Choroid plexus epithelial cell (primary cell): ENCODE results near the gene ACVR1B.
A peak's percentile ranks its signal among the peaks of the same experiment; 100 is the strongest.

Source experiments
- DNase-seq: peaks from one replicate; pipeline ENCODE4 v3.0.0-alpha.2; 2010; ENCODE audit warnings: low read depth
- H3K4me3 ChIP-seq: 2 replicates; pipeline ENCODE4 v1.5.1; 2011; ENCODE audit warnings: low read depth, mild to moderate bottlenecking, control low read depth, low read length, moderate library complexity
- TF ChIP-seq, protein P1 (sequence below): conservative IDR thresholded peaks from 2 replicates; pipeline ENCODE4 v1.5.1; 2011; ENCODE audit warnings: low read depth, mild to moderate bottlenecking, control low read depth, inconsistent platforms, low read length, moderate library complexity

The ACVR1B gene

DNA sequence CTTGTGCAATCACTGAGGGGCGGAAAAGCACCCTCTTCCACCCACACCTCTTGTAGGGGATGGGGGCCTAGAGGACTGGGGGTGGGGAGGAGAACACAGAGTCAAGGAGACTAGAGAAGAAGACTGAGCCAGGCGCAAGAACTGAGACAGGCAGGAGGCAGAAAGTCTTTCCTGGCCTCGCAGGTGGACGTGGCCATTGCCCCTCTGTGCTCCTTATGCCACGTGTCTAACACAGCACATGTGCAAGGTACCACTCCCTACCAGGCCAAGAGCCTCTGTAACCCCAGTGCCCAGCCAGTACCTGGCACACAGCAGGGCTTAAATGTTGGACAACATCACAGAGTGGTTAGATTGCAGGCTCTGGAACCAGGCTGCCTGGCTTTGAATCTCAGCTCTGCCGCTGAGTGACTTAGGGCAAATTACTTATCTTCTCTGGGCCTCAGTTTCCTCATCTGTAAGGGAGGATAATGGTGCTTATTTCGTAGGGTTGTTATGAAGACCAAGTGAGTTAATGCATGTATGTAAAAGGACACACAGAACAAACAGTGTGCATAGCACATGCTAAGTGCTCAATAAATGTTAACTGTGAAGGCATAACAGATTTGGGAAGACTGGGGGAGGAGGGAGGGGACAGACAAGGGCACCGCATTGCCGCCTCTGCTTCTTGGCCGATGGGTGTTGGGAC, 53.9 kb downstream of the ACVR1B start:
- TF ChIP-seq, protein P1, sequence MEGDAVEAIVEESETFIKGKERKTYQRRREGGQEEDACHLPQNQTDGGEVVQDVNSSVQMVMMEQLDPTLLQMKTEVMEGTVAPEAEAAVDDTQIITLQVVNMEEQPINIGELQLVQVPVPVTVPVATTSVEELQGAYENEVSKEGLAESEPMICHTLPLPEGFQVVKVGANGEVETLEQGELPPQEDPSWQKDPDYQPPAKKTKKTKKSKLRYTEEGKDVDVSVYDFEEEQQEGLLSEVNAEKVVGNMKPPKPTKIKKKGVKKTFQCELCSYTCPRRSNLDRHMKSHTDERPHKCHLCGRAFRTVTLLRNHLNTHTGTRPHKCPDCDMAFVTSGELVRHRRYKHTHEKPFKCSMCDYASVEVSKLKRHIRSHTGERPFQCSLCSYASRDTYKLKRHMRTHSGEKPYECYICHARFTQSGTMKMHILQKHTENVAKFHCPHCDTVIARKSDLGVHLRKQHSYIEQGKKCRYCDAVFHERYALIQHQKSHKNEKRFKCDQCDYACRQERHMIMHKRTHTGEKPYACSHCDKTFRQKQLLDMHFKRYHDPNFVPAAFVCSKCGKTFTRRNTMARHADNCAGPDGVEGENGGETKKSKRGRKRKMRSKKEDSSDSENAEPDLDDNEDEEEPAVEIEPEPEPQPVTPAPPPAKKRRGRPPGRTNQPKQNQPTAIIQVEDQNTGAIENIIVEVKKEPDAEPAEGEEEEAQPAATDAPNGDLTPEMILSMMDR = no peak
- no peak overlapping the region for H3K4me3 ChIP-seq
- DNase-seq = no peak

DNA sequence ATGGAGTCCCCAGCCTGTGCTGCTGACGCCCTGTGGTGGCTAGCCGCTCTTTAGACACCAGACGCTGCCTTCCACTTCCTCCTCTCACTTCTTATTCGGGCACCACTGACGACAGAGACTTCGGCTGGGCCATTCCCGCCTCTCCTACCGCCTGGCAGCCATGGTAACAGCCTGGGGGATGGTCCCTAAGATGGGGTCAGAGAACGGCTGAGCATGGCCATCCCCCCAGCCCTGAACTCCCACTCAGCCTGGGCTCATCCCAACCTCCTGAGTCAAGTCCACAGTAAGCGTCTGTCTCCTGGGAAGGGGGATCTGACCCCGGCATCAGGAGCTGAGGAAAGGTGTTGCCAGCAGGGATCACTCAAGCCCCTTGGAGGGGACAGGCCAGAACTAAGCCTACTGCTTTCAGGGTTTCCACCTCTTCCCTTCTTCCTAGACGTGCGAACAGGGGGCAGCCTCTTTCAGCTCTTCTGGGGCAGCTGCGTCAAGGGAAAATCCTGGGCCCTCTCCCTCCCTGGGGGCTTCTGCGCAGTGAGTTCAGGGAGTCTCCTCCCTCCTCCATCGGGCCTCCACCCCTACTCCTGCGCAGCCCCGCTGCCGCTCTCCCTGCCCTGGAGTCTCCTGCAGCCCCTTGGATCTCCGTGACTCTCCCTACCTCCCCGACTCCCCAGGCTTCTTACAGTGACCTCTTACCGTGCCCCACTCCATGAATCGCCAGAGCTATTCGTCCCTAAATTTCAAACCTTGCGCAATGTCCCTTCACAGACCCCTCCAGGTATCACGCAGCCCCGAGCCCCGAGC, 54.6 kb downstream of the ACVR1B start:
- DNase-seq = no peak
- TF ChIP-seq, protein P1 = no peak
- peak overlapping the region; percentile 78 for H3K4me3 ChIP-seq

DNA sequence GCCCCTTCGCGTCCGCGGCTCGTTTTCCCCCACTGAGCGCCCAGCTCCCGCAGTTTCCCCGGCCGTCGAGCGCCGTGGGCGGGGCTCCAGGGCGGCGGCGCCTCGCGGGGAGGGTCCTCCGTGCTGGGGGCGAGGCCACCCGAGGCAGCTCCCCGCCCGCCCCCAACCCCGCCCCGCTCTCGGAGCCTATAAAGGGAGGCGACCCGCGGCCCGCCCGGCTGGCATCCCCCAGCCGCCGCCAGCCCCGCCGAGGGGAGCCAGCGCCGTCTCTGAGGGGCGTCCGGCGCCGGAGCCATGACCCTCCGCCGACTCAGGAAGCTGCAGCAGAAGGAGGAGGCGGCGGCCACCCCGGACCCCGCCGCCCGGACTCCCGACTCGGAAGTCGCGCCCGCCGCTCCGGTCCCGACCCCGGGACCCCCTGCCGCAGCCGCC, 55.2 kb downstream of the ACVR1B start, which contains the start of gene TAMALIN:
Gene TAMALIN, plus strand, starts transcription at position 221 of the 432 bp plus-strand sequence. Its CDS starts 74 bp downstream, at position 295.
- peak within 1 kb of the TSS; percentile 78 for H3K4me3 ChIP-seq
- TF ChIP-seq, protein P1 = no peak

DNA sequence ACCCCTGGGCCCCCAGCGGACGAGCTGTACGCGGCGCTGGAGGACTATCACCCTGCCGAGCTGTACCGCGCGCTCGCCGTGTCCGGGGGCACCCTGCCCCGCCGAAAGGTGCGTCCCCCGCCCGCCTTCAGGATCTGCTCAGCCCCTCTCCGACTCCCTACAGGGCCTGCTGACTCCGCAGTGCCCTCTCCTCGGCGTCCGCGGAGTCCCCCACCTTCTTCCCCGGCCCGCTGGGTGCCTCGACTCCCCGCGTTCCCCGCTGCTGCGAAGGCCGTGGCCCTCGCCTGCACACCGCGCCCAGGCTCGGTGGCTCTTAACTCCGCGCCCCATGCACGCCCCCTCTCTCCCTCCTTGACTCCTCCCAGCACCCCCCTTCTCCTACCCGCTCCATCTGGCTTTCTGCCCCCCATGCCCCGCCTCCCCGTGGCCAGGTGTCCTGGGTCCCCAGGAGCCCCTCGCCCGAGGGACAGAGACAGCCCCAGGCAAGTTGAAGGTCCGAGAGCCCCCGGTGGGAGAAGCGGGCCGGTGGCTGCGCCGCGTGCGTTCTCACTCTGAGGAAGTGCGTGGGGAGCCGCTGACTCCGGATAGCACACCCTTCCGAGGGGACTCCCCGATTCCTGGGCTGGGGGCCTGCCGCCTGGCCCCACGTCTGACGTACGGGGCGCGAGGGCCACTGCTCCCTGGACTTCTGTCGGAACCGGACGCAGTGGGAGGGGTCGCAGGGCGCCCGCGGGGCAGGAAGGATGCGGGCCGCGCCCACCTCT, 55.8 kb downstream of the ACVR1B start:
- H3K4me3 ChIP-seq = peak overlapping the region; percentile 78
- TF ChIP-seq, protein P1 = no peak
- DNase-seq = peak; percentile 31

More for the DNA sequence above, 55.2 kb downstream of the ACVR1B start, which contains the start of gene TAMALIN:
- DNase-seq = peak; percentile 74

DNA sequence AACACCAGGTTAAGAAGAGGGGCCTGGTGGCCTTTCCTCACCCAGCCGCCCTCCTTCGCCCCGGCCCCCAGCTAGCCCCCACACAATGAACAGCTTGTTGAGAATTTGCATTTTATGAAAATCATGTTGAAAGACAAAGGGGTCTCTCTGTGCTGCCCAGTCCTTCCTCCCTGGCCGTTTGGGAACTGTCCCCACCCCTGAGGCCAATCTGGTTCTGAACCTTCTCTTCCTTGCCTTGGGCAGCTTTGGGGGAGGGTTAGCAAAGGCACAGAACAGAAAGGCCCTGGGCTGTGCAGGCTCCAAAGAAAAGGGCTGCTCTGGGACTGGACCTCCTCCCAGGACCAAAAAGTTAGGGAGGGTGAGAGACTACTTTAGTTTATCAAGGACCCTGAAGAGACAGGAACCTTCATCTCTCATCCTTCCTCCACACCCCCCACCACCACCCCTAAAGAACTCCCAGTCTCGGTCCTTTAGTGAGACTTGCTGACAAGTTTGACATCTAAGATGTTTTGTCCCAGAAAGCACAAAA, 56.5 kb downstream of the ACVR1B start:
- no peak for DNase-seq

More for the DNA sequence above, 56.5 kb downstream of the ACVR1B start:
- H3K4me3 ChIP-seq = peak overlapping the region; percentile 78
- TF ChIP-seq, protein P1 = no peak
